Neural cell (in vitro differentiated cells): ENCODE measurements around the gene HS3ST1. TPM values are rescaled to one million over a fixed set of nuclear protein-coding genes. Genes with fewer than 3 reads are reported as not detected.

Source experiments
- H2AFZ ChIP-seq: fragments of 200-600, 300-800 bp; sonication (generic), shearing (Covaris generic); 2 replicates; pipeline ENCODE4 v1.6.0; 2014; ENCODE audit warnings: low read depth, mild to moderate bottlenecking, antibody characterized with exemption, low read length, moderate library complexity
- H3F3A ChIP-seq: fragments of 200-600 bp; shearing (Covaris generic); 2 replicates; pipeline ENCODE4 v1.6.1; 2016; ENCODE audit warnings: mild to moderate bottlenecking, moderate library complexity, mixed read lengths, antibody characterized with exemption, low read length; ENCODE audit not compliant: insufficient read depth, poor library complexity, severe bottlenecking
- H3K27ac ChIP-seq: fragments of 200-600, 300-800 bp; sonication (generic), shearing (Covaris generic); 2 replicates; pipeline ENCODE4 v1.5.1; 2014; ENCODE audit warnings: mild to moderate bottlenecking, low read length, moderate library complexity
- H3K27me3 ChIP-seq: fragments of 300-800, 200-600 bp; sonication (generic), shearing (Covaris generic); 2 replicates; pipeline ENCODE4 v1.6.0; 2014; ENCODE audit warnings: mild to moderate bottlenecking, low read depth, low read length, moderate library complexity; ENCODE audit not compliant: insufficient read depth
- H3K36me3 ChIP-seq: fragments of 300-800, 200-600 bp; sonication (generic), shearing (Covaris generic); 2 replicates; pipeline ENCODE4 v1.5.1; 2014; ENCODE audit warnings: mild to moderate bottlenecking, antibody characterized with exemption, low read length, moderate library complexity; ENCODE audit not compliant: insufficient read depth
- H3K4me2 ChIP-seq: fragments of 300-800, 200-600 bp; sonication (generic), shearing (Covaris generic); 2 replicates; pipeline ENCODE4 v1.6.0; 2014; ENCODE audit warnings: mild to moderate bottlenecking, low read length
- H3K4me3 ChIP-seq: fragments of 300-800, 200-600 bp; sonication (generic), shearing (Covaris generic); 2 replicates; pipeline ENCODE4 v1.5.1; 2014; ENCODE audit warnings: mild to moderate bottlenecking, low read length, moderate library complexity
- H3K79me2 ChIP-seq: fragments of 200-600 bp; shearing (Covaris generic); replicated peaks from 2 replicates; pipeline ENCODE4 v1.6.0; 2014; ENCODE audit warnings: mild to moderate bottlenecking, low read length, moderate library complexity; ENCODE audit not compliant: insufficient read depth
- H3K9ac ChIP-seq: fragments of 300-800, 200-600 bp; sonication (generic), shearing (Covaris generic); 2 replicates; pipeline ENCODE4 v1.6.1; 2016; ENCODE audit warnings: mild to moderate bottlenecking, low read length, mixed read lengths
- H3K9me2 ChIP-seq: fragments of 200-600 bp; shearing (Covaris generic); 2 replicates; pipeline ENCODE4 v1.6.1; 2016; ENCODE audit warnings: mild to moderate bottlenecking, low read length, mixed read lengths; ENCODE audit not compliant: insufficient read depth
- H3K9me3 ChIP-seq: fragments of 200-600, 300-800 bp; sonication (generic), shearing (Covaris generic); 2 replicates; pipeline ENCODE4 v1.6.1; 2016; ENCODE audit warnings: mild to moderate bottlenecking, mixed run types, low read length, moderate library complexity, mixed read lengths
- H4K20me1 ChIP-seq: fragments of 200-600 bp; shearing (Covaris generic); 2 replicates; pipeline ENCODE4 v1.6.1; 2016; ENCODE audit warnings: mild to moderate bottlenecking, mixed run types; ENCODE audit not compliant: insufficient read depth
- EP300 ChIP-seq: fragments of 450-650 bp; conservative IDR thresholded peaks from 2 replicates; pipeline ENCODE4 v1.6.1; 2014; ENCODE audit warnings: antibody characterized with exemption, mild to moderate bottlenecking, moderate library complexity; ENCODE audit not compliant: poor library complexity, severe bottlenecking
- EZH2 ChIP-seq: fragments of 200-600, 300-800 bp; shearing (Covaris generic), sonication (generic); IDR thresholded peaks from 2 replicates; pipeline ENCODE4 v1.6.1; 2014; ENCODE audit warnings: antibody characterized with exemption, low read length, borderline replicate concordance, mild to moderate bottlenecking; ENCODE audit not compliant: insufficient read depth, poor library complexity, severe bottlenecking
- MXI1 ChIP-seq: fragments of 450-650 bp; conservative IDR thresholded peaks from 2 replicates; pipeline ENCODE4 v1.6.1; 2014; ENCODE audit warnings: antibody characterized with exemption, mild to moderate bottlenecking; ENCODE audit not compliant: poor library complexity, severe bottlenecking
- POLR2AphosphoS5 ChIP-seq: IDR thresholded peaks from 2 replicates; pipeline ENCODE4 v1.6.1; 2012
- RAD21 ChIP-seq: fragments of 450-650 bp; conservative IDR thresholded peaks from 2 replicates; pipeline ENCODE4 v1.6.1; 2014; ENCODE audit warnings: antibody characterized with exemption, mild to moderate bottlenecking, moderate library complexity
- SMC3 ChIP-seq: fragments of 450-650 bp; conservative IDR thresholded peaks from 2 replicates; pipeline ENCODE4 v1.6.1; 2014; ENCODE audit warnings: antibody characterized with exemption, mild to moderate bottlenecking, moderate library complexity; ENCODE audit not compliant: poor library complexity
- TAF1 ChIP-seq: IDR thresholded peaks from 2 replicates; pipeline ENCODE4 v1.6.1; 2012; ENCODE audit warnings: low read depth
- polyA plus RNA-seq: library from polyadenylated mRNA; depleted of rRNA; stranded (reverse); fragments of >200 nt; gene quantifications from 2 replicates; pipeline ENCODE4 v1.2.3, GENCODE V29; 2014
- TF ChIP-seq, protein P1 (sequence below): fragments of 450-650 bp; IDR thresholded peaks from 2 replicates; pipeline ENCODE4 v1.5.1; 2014; ENCODE audit warnings: antibody characterized with exemption, mild to moderate bottlenecking, moderate library complexity; ENCODE audit not compliant: poor library complexity, severe bottlenecking
- TF ChIP-seq, protein P2 (sequence below): IDR thresholded peaks from 2 replicates; pipeline ENCODE4 v1.6.1; 2012; ENCODE audit warnings: borderline replicate concordance

Gene HS3ST1
- polyA plus RNA-seq, 1 donor from 2014 or later = 0.35 TPM

GRCh38 chr4:11471618-11472017 lies 42.9 kb upstream of the HS3ST1 start:
- Histone ChIP-seq H3K79me2 (no peaks in the 10 kb centered on the region), H3K36me3 (no peaks in the 10 kb centered on the region), H3K27me3 (no peaks in the 10 kb centered on the region), H3K9me2 (no peaks in the 10 kb centered on the region), H2AFZ (no peak overlapping the region), H3K4me2 (no peak overlapping the region), H3K9me3 (no peaks in the 10 kb centered on the region), H4K20me1 (no peaks in the 10 kb centered on the region), H3K27ac (no peak overlapping the region), H3K9ac (no peak overlapping the region), H3F3A (no peaks in the 10 kb centered on the region), H3K4me3 (no peak overlapping the region)
- TF ChIP-seq, protein P1, sequence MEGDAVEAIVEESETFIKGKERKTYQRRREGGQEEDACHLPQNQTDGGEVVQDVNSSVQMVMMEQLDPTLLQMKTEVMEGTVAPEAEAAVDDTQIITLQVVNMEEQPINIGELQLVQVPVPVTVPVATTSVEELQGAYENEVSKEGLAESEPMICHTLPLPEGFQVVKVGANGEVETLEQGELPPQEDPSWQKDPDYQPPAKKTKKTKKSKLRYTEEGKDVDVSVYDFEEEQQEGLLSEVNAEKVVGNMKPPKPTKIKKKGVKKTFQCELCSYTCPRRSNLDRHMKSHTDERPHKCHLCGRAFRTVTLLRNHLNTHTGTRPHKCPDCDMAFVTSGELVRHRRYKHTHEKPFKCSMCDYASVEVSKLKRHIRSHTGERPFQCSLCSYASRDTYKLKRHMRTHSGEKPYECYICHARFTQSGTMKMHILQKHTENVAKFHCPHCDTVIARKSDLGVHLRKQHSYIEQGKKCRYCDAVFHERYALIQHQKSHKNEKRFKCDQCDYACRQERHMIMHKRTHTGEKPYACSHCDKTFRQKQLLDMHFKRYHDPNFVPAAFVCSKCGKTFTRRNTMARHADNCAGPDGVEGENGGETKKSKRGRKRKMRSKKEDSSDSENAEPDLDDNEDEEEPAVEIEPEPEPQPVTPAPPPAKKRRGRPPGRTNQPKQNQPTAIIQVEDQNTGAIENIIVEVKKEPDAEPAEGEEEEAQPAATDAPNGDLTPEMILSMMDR = no peak
- TF ChIP-seq, protein P2, sequence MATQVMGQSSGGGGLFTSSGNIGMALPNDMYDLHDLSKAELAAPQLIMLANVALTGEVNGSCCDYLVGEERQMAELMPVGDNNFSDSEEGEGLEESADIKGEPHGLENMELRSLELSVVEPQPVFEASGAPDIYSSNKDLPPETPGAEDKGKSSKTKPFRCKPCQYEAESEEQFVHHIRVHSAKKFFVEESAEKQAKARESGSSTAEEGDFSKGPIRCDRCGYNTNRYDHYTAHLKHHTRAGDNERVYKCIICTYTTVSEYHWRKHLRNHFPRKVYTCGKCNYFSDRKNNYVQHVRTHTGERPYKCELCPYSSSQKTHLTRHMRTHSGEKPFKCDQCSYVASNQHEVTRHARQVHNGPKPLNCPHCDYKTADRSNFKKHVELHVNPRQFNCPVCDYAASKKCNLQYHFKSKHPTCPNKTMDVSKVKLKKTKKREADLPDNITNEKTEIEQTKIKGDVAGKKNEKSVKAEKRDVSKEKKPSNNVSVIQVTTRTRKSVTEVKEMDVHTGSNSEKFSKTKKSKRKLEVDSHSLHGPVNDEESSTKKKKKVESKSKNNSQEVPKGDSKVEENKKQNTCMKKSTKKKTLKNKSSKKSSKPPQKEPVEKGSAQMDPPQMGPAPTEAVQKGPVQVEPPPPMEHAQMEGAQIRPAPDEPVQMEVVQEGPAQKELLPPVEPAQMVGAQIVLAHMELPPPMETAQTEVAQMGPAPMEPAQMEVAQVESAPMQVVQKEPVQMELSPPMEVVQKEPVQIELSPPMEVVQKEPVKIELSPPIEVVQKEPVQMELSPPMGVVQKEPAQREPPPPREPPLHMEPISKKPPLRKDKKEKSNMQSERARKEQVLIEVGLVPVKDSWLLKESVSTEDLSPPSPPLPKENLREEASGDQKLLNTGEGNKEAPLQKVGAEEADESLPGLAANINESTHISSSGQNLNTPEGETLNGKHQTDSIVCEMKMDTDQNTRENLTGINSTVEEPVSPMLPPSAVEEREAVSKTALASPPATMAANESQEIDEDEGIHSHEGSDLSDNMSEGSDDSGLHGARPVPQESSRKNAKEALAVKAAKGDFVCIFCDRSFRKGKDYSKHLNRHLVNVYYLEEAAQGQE = no peak
- TF ChIP-seq EZH2 = no peak
- TF ChIP-seq TAF1 = no peak
- no peak for TF ChIP-seq RAD21
- TF ChIP-seq POLR2AphosphoS5 = no peak
- TF ChIP-seq SMC3 = no peak
- TF ChIP-seq MXI1 = no peak
- no peak for TF ChIP-seq EP300

DNA sequence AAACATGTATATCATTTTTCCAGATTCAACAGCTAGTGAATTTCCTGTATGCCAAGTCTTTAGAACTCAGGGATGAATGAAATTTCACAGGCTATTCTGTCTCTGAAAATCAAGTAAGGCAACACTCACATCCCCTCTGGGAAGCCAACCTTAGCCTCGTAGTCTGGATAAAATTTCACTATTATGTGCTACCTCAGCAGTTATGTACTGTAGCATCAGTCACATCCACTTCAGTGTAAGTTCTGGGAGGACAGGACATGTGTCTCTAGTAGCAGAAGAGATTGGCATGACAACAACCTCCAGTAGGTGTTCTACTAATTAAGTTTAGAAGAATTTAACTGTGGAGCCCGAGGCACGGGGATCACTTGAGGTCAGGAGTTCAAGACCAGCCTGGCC lies 42.4 kb upstream of the HS3ST1 start:
- Histone ChIP-seq H3K27me3 (no peaks in the 10 kb centered on the region), H3K9me2 (no peaks in the 10 kb centered on the region), H4K20me1 (no peaks in the 10 kb centered on the region), H3K27ac (no peak overlapping the region), H3K36me3 (no peaks in the 10 kb centered on the region), H2AFZ (no peak overlapping the region), H3K79me2 (no peaks in the 10 kb centered on the region), H3K9me3 (no peaks in the 10 kb centered on the region), H3K4me3 (no peak overlapping the region), H3F3A (no peaks in the 10 kb centered on the region), H3K4me2 (no peak overlapping the region), H3K9ac (no peak overlapping the region)
- TF ChIP-seq, protein P2 = no peak
- TF ChIP-seq MXI1 (no peak), RAD21 (no peak), EP300 (no peak), SMC3 (no peak), POLR2AphosphoS5 (no peak), EZH2 (no peak), TAF1 (no peak)
- TF ChIP-seq, protein P1 = no peak
